GM12891 (cell line): ENCODE data around the gene MUSK.

Source experiments
- POLR2A ChIP-seq: IDR thresholded peaks from 2 replicates; pipeline ENCODE4 v1.6.1; 2011; ENCODE audit warnings: low read depth, low read length, control low read depth
- POLR2AphosphoS5 ChIP-seq: IDR thresholded peaks from 2 replicates; pipeline ENCODE4 v1.6.1; 2011; ENCODE audit warnings: low read depth, low read length, control low read depth
- POU2F2 ChIP-seq: IDR thresholded peaks from 2 replicates; pipeline ENCODE4 v1.6.1; 2011; ENCODE audit warnings: low read depth, mild to moderate bottlenecking, control low read depth, low read length, moderate library complexity
- SPI1 ChIP-seq: IDR thresholded peaks from 2 replicates; pipeline ENCODE4 v1.6.1; 2011; ENCODE audit warnings: low read depth, low read length, control low read depth
- TAF1 ChIP-seq: IDR thresholded peaks from 2 replicates; pipeline ENCODE4 v1.6.1; 2011; ENCODE audit warnings: low read depth, low read length, control low read depth

DNA sequence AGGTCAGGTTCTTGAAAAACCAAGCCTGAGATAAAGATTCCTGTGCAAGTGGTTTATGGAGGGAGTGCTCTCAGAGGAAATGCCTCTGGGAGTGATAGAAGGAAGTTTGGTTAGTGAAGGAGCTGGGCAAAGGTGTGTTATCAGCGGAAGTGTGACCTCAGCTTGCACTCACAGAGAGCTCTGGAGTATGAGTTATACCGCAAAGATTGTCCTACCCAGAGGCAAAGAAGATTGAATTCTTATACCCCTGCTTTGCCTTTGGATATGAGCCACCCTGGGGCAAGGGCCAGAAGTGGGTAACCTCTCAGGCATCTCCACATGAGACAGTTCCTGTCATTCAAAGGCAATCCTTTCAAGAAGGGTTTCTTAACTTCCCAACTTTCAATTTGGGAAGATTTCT, 145.6 kb downstream of the MUSK start:
- TF ChIP-seq POLR2A (no peak), POLR2AphosphoS5 (no peak), TAF1 (no peak), POU2F2 (no peak), SPI1 (no peak)
